Measurements from ENCODE around the gene HTR3A. TPM values are rescaled to one million over a fixed set of nuclear protein-coding genes. Genes with fewer than 3 reads are reported as not detected.

The HTR3A gene
- total and polyA plus RNA-seq, 2 of the 13 experiments (the other 11 are each of a cell fraction or from before 2014, with no cell fraction given): not detected

DNA sequence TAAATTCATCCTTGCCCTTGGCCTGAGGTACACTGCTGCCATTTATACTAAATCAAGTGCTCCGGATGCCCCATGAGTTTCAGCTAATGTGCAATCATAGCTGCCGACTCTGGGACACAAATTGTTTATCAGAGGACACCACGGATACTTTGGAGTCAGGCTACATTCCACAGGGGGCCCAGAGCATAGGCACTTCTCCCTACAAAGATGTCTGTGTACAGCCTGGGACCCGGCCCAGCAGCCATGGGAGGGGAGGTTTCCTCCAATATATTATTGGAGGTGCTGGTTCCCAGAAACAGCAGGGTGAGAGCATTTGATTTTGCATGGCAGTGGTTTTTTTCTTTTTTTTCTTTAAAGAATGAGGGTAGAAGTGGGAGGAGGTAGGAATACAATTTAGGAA, 39.0 kb upstream of the HTR3A start (continued):
- no peak for TF ChIP-seq ZNF674 (CRISPR knock-in tag; IDR thresholded peaks at IDR 0.05; ENCODE audit: low read depth)
- no peak for TF ChIP-seq ZNF614 (CRISPR knock-in tag; IDR thresholded peaks at IDR 0.05; ENCODE audit: borderline replicate concordance)
- no peak for TF ChIP-seq ZFP91 (CRISPR knock-in tag; IDR thresholded peaks at IDR 0.05; ENCODE audit: borderline replicate concordance)
- TF ChIP-seq SNRNP70 (IDR thresholded peaks at IDR 0.05; ENCODE audit: low read depth, low read length): no peak

GRCh38 chr11:113937918-113938317, 37.0 kb upstream of the HTR3A start:
- 25% methylated on average over 3 of the region's 3 CpGs for WGBS (ENCODE audit: low lambda C conversion rate)
- intact Hi-C loops (cut with micrococcal nuclease; ENCODE audit: unreplicated experiment): no loop called here
- H3K79me2 ChIP-seq (ENCODE audit: insufficient read depth, low read length): no peaks in the 10 kb centered on the region
- H3K36me3 ChIP-seq (replicated peaks in 1 of 2; ENCODE audit: control insufficient read depth in 1 of 2, insufficient read depth in 2 of 2, low read length in 2 of 2): no peaks in the 10 kb centered on the region
- H3K9ac ChIP-seq (ENCODE audit: insufficient read depth, low read depth, low read length): no peak overlapping the region
- in situ Hi-C loops (cut with HindIII; ENCODE audit: extremely low pct_ligation_motif_present, low pct_unique_long_range_greater_than_20kb): no loop called here
- H3K27ac ChIP-seq (ENCODE audit: extremely low read length, insufficient read depth, low read length): no peak overlapping the region
- POLR2A ChIA-PET: no interaction called here
- H3K4me1 ChIP-seq (ENCODE audit: insufficient read depth, low read length): no peaks in the 10 kb centered on the region
- CTCF ChIA-PET (ENCODE audit: low intra/inter-chr PET ratio, low total read pairs): no interaction called here
- no TSS peak for BruUV-seq (replicated peaks)
- H2AFZ ChIP-seq (ENCODE audit: low read length): no peak overlapping the region
- no peaks in the 10 kb centered on the region for H4K20me1 ChIP-seq (ENCODE audit: insufficient read depth, low read length)
- no peaks in the 10 kb centered on the region for H3K9me3 ChIP-seq (ENCODE audit: low read length)
- ATAC-seq (no peak), DNase-seq (ENCODE audit: low spot score) (no peak), FAIRE-seq (no peak)
- H3K4me3 ChIP-seq (replicated peaks in 1 of 3; ENCODE audit: insufficient read depth in 1 of 3, low read depth in 2 of 3, low read length in 3 of 3): no peak overlapping the region
- H3K27me3 ChIP-seq (ENCODE audit: control insufficient read depth in 1 of 2, insufficient read depth in 2 of 2, low read length in 2 of 2): peaks cover 2 to 30% of the 10 kb centered on the region in 2 experiments; a peak in 3 of 5 replicates
- H3K4me2 ChIP-seq (ENCODE audit: low read depth, low read length): no peak overlapping the region
- TF ChIP-seq MEF2D (CRISPR knock-in tag; IDR thresholded peaks at IDR 0.05) (no peak), ZNF318 (CRISPR knock-in tag; IDR thresholded peaks at IDR 0.05) (no peak), NCOA1 (CRISPR knock-in tag; IDR thresholded peaks at IDR 0.05) (no peak), HNF4G (IDR thresholded peaks at IDR 0.05; ENCODE audit: borderline replicate concordance, low read depth, low read length) (no peak), HNF4G (CRISPR knock-in tag; IDR thresholded peaks at IDR 0.05; ENCODE audit: borderline replicate concordance, low read depth) (no peak), ZNF879 (CRISPR knock-in tag; IDR thresholded peaks at IDR 0.05) (no peak), ATF7 (IDR thresholded peaks at IDR 0.05) (0 out of 2 replicates have a peak, but pooled peaks have one; percentile 50), ATF7 (CRISPR knock-in tag; IDR thresholded peaks at IDR 0.05) (no peak), POLR2AphosphoS2 (IDR thresholded peaks at IDR 0.05; ENCODE audit: low read depth, low read length) (no peak)
- TF ChIP-seq, protein P1, sequence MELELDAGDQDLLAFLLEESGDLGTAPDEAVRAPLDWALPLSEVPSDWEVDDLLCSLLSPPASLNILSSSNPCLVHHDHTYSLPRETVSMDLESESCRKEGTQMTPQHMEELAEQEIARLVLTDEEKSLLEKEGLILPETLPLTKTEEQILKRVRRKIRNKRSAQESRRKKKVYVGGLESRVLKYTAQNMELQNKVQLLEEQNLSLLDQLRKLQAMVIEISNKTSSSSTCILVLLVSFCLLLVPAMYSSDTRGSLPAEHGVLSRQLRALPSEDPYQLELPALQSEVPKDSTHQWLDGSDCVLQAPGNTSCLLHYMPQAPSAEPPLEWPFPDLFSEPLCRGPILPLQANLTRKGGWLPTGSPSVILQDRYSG (CRISPR knock-in tag; IDR thresholded peaks at IDR 0.05): no peak

Data from HepG2 (cell line).